Activated T-cell treated with anti-CD3 and anti-CD28 coated beads, Interleukin-2, amount 50 U/mL, for 72 hours (primary cell): ENCODE results near the gene CRYM. TPM values are rescaled to one million over a fixed set of nuclear protein-coding genes. Genes with fewer than 3 reads are reported as not detected.
"Not testable (repeated sequence)": the region's sequence is repeated elsewhere in the genome, so short reads cannot be mapped to it uniquely, and the experiment has no call there.

Experiments used
- ATAC-seq, 2 donors: fragments of 150-1000 bp; cut with Tn5 transposase; replicated peaks in 1 of 2; 2 replicates each; pipeline ENCODE4 v1.10.0; 2021; ENCODE audit warnings: moderate library complexity in 2 of 2, mild to moderate bottlenecking in 1 of 2
- DNase-seq, 2 donors: peaks; one replicate each; pipeline ENCODE4 v3.0.0; 2021 to 2022; ENCODE audit warnings: mixed read lengths in 1 of 2
- H3K27ac Mint-ChIP-seq: one replicate; pipeline ENCODE4 v1.8.0; 2022; ENCODE audit warnings: mild to moderate bottlenecking, moderate library complexity, mixed read lengths
- H3K27me3 Mint-ChIP-seq: one replicate; pipeline ENCODE4 v1.8.0; 2022; ENCODE audit warnings: low read depth, mixed read lengths
- H3K36me3 Mint-ChIP-seq, 2 donors: one replicate each; pipeline ENCODE4 v1.8.0; 2022; ENCODE audit warnings: mixed read lengths in 2 of 2, mild to moderate bottlenecking in 1 of 2; ENCODE audit not compliant: insufficient read depth in 2 of 2
- H3K4me1 Mint-ChIP-seq: one replicate; pipeline ENCODE4 v1.8.0; 2022; ENCODE audit warnings: low read depth, mixed read lengths
- H3K4me3 Mint-ChIP-seq, 2 donors: one replicate each; pipeline ENCODE4 v1.8.0; 2022; ENCODE audit warnings: mild to moderate bottlenecking in 2 of 2, mixed read lengths in 2 of 2, moderate library complexity in 2 of 2
- H3K9me3 Mint-ChIP-seq, 2 donors: one replicate each; pipeline ENCODE4 v1.8.0; 2022; ENCODE audit warnings: mixed read lengths in 2 of 2
- total RNA-seq, 2 donors: library from RNA; stranded (reverse); gene quantifications; one replicate each; pipeline ENCODE4 v1.2.3, GENCODE V29; 2022

The CRYM gene
- total RNA-seq, 2 donors from 2014 or later: not detected

- Mint-ChIP-seq H3K36me3 (no peaks in the 10 kb centered on the region), H3K27me3 (peaks cover 37% of the 10 kb centered on the region), H3K27ac (no peak overlapping the region), H3K4me1 (no peaks in the 10 kb centered on the region), H3K9me3 (no peaks in the 10 kb centered on the region), H3K4me3 (no peak overlapping the region)
- ATAC-seq (no peak), DNase-seq (no peak)
Measured at GRCh38 chr16:21274172-21274726, 3.8 kb downstream of the CRYM start.

- peaks cover 22% of the 10 kb centered on the region for H3K27me3 Mint-ChIP-seq
- H3K27ac Mint-ChIP-seq, ATAC-seq, H3K4me1 Mint-ChIP-seq, H3K9me3 Mint-ChIP-seq, H3K36me3 Mint-ChIP-seq, DNase-seq, H3K4me3 Mint-ChIP-seq: not testable (repeated sequence)
Measured at GRCh38 chr16:21272763-21273162, 5.3 kb downstream of the CRYM start.

DNA sequence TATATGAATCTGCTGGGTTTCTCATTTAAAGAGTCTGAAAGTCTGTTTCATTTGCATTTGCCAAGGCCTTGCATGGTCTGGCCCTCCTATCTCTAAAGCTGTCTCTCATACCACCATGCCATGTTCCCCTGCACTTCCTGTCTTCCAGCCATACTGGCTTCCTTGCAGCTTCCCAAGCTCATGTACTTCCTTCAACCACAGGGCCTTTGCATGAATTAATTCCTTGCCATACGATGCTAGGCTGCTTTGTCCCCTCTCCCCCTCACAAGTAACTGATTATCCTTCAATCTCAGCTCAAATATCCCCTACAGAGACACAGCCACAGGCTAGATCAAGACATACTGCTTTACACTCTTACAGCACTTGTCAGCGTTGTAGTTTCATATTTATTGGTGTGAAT lies 5.8 kb downstream of the CRYM start:
- DNase-seq (no peak), ATAC-seq (no peak)
- no peaks in the 10 kb centered on the region for H3K9me3 Mint-ChIP-seq
- H3K4me1 Mint-ChIP-seq: no peaks in the 10 kb centered on the region
- H3K4me3 Mint-ChIP-seq: no peak overlapping the region
- H3K27ac Mint-ChIP-seq: no peak overlapping the region
- H3K27me3 Mint-ChIP-seq: peaks cover 17% of the 10 kb centered on the region
- H3K36me3 Mint-ChIP-seq: no peaks in the 10 kb centered on the region

DNA sequence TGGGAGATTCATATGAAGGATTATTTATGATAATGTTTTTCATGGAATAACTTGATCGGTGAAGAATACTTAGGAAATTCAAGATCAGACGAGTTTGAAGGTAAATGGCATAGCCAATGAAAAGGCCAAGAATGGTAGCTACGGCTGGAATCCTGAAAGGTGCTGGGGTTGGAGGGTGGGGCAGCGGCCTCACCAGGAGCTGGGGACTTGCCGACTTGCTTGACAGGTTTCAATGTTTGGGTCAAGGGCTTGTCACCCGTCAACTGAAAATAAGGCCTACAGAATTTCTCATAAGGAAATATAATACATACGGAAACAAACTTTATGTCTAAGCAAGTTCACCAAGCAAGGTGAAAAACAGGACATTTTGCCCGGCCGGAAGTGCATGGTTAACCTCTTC lies 9.9 kb downstream of the CRYM start:
- no peaks in the 10 kb centered on the region for H3K4me1 Mint-ChIP-seq
- no peak for ATAC-seq

DNA sequence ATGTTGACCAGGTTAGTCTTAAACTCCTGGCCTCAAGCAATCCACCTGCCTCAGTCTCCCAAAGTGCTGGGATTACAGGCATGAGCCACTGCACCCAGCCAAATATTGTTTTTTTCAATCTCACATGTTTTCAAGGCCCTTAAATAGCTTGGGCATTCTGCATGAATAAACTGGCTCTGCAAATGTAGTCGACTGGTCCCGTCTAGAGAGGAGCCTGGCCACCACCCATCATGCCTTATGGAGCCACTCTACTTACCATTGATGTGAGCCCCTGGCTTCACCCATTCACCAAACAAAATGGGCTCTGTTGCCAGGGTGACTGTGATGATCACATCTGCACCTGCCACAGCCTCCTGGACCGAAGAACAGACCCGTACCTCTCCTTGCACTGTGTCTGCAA lies 10.8 kb downstream of the CRYM start:
- Mint-ChIP-seq H3K4me3 (no peak overlapping the region), H3K27me3 (peaks cover 6% of the 10 kb centered on the region), H3K36me3 (no peaks in the 10 kb centered on the region), H3K27ac (no peak overlapping the region), H3K9me3 (no peaks in the 10 kb centered on the region), H3K4me1 (no peaks in the 10 kb centered on the region)
- DNase-seq (no peak), ATAC-seq (no peak)

More for the DNA sequence above, 9.9 kb downstream of the CRYM start:
- no peak for DNase-seq
- H3K27ac Mint-ChIP-seq: no peak overlapping the region
- peaks cover 6% of the 10 kb centered on the region for H3K27me3 Mint-ChIP-seq
- no peaks in the 10 kb centered on the region for H3K36me3 Mint-ChIP-seq
- H3K4me3 Mint-ChIP-seq: no peak overlapping the region
- no peaks in the 10 kb centered on the region for H3K9me3 Mint-ChIP-seq

GRCh38 chr16:21265104-21265837 lies 12.8 kb downstream of the CRYM start:
- Mint-ChIP-seq H3K9me3 (no peaks in the 10 kb centered on the region), H3K4me3 (no peak overlapping the region), H3K27me3 (no peaks in the 10 kb centered on the region), H3K27ac (no peak overlapping the region), H3K36me3 (no peaks in the 10 kb centered on the region), H3K4me1 (no peaks in the 10 kb centered on the region)
- DNase-seq (no peak), ATAC-seq (no peak)

DNA sequence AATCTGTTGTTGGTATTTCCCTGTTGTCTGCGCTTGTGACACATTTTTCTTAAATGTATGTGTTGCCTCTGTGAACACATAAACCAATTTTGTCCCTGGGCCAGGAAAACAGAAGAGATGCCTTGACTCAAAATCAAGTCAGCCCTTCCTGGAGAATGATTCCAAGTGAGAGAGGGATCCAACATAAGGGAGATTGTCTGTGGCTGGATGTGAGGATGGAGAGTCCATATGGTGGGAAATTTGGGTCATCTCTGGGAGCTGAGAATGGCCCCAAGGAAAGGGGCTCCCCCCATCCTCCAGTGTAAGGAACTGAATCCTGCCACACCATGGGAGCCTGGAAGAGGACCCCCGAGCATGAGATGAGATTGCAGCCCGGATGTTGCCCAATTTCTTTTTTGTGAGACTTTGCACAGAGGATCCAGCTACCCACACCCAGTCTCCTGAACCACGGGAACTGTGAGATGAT lies 13.5 kb downstream of the CRYM start:
- H3K27ac Mint-ChIP-seq: no peak overlapping the region
- H3K27me3 Mint-ChIP-seq: no peaks in the 10 kb centered on the region
- no peaks in the 10 kb centered on the region for H3K4me1 Mint-ChIP-seq
- no peaks in the 10 kb centered on the region for H3K9me3 Mint-ChIP-seq
- H3K4me3 Mint-ChIP-seq: no peak overlapping the region
- ATAC-seq: no peak
- DNase-seq: no peak
- no peaks in the 10 kb centered on the region for H3K36me3 Mint-ChIP-seq

DNA sequence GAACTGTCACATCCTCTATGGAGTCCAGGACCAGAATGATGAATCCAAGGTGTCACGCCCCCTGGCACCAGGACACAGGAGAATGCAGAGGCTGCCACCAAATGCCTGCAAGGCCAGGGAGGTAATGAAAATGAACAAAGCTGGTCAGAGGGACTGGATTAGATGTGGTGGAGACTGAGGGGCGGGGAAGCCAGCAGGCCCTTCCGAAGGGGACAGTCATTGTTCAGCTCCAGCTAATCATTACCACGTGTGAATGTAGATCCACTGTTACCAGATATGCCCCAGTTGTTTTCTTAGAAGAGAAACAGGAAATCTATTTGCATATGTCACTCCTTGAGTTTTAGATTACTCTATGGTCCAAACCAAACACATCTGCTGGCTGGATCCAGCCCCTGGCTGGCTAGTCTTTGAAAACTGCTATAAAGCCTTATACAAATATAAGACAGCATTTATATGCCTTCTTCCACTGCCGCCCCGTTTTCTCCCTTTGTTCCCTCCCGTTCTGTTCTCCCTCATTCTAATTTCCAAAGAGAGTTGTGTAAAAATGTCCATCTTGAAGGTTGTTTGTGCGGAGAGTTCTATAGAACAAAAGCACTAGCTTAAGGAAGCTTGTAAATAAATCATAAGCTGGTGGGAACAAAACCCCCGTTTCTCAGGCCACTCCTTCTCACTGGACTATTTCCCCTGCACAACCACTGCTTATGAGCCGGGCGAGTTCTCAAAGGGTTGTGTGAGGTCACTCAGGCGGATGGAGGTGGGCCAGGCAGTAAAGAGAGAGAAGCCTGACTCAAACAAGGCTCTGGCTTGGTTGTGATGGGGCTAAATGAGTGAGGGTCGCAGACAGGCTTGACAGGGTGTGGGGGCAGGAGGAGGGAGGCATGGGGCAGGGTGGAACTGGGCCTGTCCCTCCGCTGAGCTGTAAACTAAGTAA lies 14.2 kb downstream of the CRYM start:
- ATAC-seq: no peak
- no peaks in the 10 kb centered on the region for H3K4me1 Mint-ChIP-seq
- no peak for DNase-seq
- no peak overlapping the region for H3K4me3 Mint-ChIP-seq
- no peaks in the 10 kb centered on the region for H3K9me3 Mint-ChIP-seq
- no peaks in the 10 kb centered on the region for H3K36me3 Mint-ChIP-seq
- H3K27me3 Mint-ChIP-seq: no peaks in the 10 kb centered on the region
- H3K27ac Mint-ChIP-seq: no peak overlapping the region

DNA sequence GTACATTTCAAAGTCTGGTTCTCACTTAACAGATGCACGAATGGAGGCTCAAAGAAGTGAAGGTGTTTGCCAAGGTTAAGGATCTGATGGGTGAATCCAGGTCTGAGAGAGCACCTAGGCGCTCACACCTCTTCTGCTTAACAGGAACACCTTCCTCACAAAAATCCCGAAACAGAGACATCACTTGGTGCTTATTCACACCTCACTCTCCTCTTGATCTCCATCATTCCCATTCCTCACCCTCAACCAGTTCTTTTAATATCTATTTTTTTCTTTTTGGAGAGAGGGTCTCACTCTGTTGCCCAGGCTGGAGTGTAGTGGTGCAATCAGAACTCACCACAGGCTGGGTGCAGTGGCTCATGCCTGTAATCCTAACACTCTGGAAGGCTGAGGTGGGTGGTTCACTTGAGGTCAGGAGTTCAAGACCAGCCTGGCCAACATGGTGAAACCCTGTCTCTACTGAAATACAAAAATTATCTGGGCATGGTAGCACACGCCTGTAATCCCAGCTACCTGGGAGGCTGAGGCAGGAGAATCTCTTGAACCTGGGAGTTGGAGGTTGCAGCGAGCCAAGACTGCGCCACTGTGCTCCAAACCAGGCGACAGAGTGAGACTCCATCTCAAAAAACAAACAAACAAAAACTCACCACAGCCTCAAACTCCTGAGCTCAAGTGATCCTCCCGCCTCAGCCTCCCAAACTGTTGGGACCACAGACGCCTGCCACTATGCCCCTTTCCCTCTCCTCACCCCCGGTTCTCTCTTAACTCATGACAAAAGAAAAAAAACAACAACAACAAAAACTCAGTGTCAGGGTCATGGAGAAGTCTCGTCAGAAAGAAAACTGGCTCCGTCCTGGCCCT lies 15.1 kb downstream of the CRYM start:
- ATAC-seq (no peak), DNase-seq (no peak)
- Mint-ChIP-seq H3K4me1 (no peaks in the 10 kb centered on the region), H3K9me3 (no peaks in the 10 kb centered on the region), H3K27me3 (no peaks in the 10 kb centered on the region), H3K4me3 (no peak overlapping the region), H3K27ac (no peak overlapping the region), H3K36me3 (no peaks in the 10 kb centered on the region)

- DNase-seq: no peak
- Mint-ChIP-seq H3K27ac (no peak overlapping the region), H3K27me3 (peaks cover 5% of the 10 kb centered on the region), H3K36me3 (no peaks in the 10 kb centered on the region), H3K9me3 (no peaks in the 10 kb centered on the region), H3K4me1 (no peaks in the 10 kb centered on the region), H3K4me3 (no peak overlapping the region)
- no peak for ATAC-seq
Measured at GRCh38 chr16:21260870-21261791, 17.0 kb downstream of the CRYM start.

DNA sequence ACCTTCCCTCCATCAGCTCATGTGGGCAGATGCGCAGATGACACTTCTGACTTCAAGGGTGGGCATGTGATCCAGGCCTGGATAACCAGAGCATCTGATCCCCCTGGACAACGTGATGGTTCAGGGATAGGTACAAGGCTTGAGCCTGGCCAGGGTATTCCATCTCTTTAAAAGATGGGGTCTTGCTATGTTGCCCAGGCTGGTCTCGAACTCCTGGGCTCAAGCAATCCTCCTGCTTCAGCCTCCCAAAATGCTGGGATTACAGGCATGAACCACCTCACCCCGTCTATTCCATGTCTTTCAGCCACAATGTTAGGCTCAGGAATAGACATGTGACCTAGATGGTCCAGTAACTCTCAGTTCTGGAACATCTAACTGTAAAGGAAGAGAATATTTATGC lies 20.8 kb downstream of the CRYM start:
- ATAC-seq (no peak), DNase-seq (no peak)
- H3K27ac Mint-ChIP-seq: no peak overlapping the region
- peaks cover 24% of the 10 kb centered on the region for H3K27me3 Mint-ChIP-seq
- no peaks in the 10 kb centered on the region for H3K4me1 Mint-ChIP-seq
- no peaks in the 10 kb centered on the region for H3K9me3 Mint-ChIP-seq
- H3K36me3 Mint-ChIP-seq: no peaks in the 10 kb centered on the region
- no peak overlapping the region for H3K4me3 Mint-ChIP-seq

GRCh38 chr16:21256636-21257035 lies 21.5 kb downstream of the CRYM start:
- no peaks in the 10 kb centered on the region for H3K4me1 Mint-ChIP-seq
- H3K27ac Mint-ChIP-seq: no peak overlapping the region
- DNase-seq: no peak

More at GRCh38 chr16:21256636-21257035, 21.5 kb downstream of the CRYM start:
- peaks cover 25% of the 10 kb centered on the region for H3K27me3 Mint-ChIP-seq
- H3K9me3 Mint-ChIP-seq: no peaks in the 10 kb centered on the region
- no peaks in the 10 kb centered on the region for H3K36me3 Mint-ChIP-seq
- no peak overlapping the region for H3K4me3 Mint-ChIP-seq
- ATAC-seq: no peak
